DMS153 treated with DMSO at 0.1 percent for 48 hours (cell line): ENCODE measurements around the gene FAM185A.
"Not testable (repeated sequence)": the region's sequence is repeated elsewhere in the genome, so short reads cannot be mapped to it uniquely, and the experiment has no call there.

Experiments used
- DNase-seq: peaks from one replicate; lab custom pipeline; 2025; ENCODE audit not compliant: unreplicated experiment; lab: John Stamatoyannopoulos, UW

FAM185A gene

GRCh38 chr7:102829075-102829474, 80.3 kb downstream of the FAM185A start:
- DNase-seq = no peak

DNA sequence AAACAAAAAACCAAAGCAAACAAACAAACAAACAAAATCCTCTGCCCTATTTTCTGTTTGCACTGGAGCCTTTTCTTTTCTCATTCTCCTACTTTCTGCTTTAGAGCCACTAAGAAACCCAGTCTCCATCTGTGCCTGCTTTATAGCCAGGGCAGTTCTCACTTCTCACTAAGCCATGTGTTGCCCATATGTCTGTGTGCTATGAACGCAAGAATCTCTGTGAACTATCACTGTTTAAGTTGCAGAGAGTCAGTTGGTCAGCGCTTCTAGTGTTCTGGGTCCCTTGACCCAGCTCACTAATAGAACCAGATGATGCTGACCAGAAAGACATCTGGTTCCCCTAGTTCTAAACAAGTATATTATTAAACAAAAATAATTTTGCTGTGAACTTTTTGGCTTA, 81.4 kb downstream of the FAM185A start:
- DNase-seq = no peak

DNA sequence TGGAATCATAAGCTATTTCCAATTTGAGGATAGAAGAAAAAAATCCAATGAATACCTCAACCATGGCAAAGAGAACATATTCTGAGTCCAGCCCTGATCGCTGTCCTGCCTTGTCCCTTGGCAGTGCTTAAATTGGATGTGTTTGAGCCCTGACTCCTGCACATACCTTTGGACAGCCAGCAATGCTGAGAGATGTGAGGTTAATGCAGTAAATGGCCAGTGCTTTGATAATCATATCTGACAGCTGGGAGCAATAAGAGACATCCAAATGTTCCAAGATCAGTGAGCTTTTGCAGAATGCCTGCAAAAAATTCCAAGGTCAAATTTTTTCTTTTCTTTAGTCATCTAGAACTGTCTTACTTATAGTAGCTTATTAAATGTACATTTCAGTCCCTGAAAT, 83.9 kb downstream of the FAM185A start:
- no peak for DNase-seq

- DNase-seq = no peak
Observed at GRCh38 chr7:102833343-102833742, 84.5 kb downstream of the FAM185A start.

DNA sequence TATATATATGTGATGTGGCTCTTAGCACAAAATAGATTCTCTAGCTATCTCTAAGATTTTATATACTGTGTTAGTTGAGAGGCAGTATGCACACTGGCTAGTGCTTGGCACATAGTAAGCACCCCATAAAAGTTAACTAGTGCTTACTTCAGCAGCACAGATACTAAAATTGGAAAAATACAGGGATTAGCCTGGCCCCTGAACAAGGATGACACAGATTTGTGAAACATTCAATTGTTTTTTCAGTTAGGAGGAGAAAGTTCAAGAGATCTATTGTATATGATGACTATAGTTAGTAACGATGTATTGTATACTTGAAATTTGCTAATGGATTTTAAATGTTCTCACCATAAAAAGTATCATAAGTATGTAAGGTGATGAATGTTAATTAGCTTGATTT, 85.7 kb downstream of the FAM185A start:
- no peak for DNase-seq

- DNase-seq = no peak
Observed at GRCh38 chr7:102834999-102835398, 86.2 kb downstream of the FAM185A start.

GRCh38 chr7:102836191-102836919, 87.6 kb downstream of the FAM185A start:
- no peak for DNase-seq

GRCh38 chr7:102836977-102837376, 88.2 kb downstream of the FAM185A start:
- DNase-seq = no peak

GRCh38 chr7:102837802-102838201, 89.0 kb downstream of the FAM185A start:
- no peak for DNase-seq

DNA sequence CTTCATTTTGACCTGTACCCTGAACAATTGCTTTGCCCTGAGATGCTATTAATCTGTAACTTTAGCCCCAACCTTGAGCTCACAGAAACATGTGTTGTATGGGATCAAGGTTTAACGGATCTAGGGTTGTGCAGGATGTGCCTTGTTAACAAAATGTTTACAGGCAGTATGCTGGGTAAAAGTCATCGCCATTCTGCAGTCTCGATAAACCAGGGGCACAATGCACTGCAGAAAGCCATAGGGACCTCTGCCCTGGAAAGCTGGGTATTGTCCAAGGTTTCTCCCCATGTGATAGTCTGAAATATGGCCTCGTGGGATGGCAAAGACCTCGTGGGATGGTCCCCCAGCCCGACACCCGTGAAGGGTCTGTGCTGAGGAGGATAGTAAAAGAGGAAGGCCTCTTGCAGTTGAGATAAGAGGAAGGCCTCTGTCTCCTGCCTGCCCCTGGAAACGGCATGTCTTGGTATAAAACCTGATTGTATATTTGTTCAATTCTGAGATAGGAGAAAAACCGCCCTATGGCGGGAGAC, 89.8 kb downstream of the FAM185A start:
- not testable (repeated sequence) for DNase-seq

DNA sequence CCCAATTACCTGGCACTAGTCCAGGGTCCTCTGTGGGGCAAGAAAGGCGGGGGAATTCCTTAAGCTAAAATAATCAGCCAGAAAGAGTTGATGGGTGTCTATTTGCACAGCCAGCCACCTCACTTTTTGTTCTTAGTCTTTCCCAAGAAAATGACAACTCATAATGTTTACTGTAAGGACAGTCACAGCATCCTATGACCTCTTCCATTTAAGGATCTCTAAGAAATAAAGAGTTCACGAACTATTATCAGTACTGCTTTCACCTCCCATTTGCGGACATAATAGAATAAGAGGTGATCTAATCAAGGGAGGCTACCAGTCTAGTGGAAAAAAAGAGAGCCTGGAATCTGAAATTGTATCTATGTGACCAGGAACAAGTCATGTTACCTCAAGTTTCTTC, 91.6 kb downstream of the FAM185A start:
- no peak for DNase-seq

GRCh38 chr7:102841290-102841689, 92.5 kb downstream of the FAM185A start:
- no peak for DNase-seq

- no peak for DNase-seq
Observed at GRCh38 chr7:102842284-102842683, 93.5 kb downstream of the FAM185A start.

DNA sequence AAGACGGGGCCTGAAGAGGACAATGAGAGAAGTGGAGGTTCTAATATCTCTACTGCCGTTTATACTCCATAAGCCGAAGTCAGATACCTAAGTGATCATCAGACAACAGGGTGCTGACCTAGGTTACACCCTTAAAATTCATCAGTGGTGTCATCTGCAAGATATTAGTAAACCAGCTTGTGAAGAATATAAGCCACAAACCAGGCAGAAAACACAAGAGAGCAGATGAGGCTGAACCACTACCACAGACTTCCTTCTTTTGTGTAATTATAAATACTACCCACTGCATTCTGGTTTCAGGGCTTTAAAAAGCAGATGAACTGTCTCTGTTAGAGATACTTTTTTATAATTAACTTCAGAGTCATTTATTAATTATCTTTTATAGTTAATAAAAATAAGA, 95.1 kb downstream of the FAM185A start:
- no peak for DNase-seq

DNA sequence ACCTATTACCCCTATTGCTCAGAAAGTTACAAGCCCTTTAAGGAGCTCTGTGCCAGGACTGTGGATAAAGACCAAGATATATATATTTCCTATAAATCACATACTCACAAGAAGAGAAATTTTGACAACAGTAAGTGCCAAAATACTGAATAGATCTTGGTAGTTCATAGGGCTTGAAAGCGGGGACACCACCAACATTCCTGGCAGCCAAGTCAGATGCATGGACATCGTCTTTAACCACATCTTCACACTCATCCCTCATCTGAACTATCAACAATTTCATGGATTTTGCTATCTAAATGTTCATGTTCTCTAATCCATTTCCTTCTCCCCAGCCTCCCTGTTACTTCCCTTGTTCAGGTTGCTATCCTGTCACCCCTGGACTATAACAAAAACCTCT, 96.5 kb downstream of the FAM185A start:
- no peak for DNase-seq

DNA sequence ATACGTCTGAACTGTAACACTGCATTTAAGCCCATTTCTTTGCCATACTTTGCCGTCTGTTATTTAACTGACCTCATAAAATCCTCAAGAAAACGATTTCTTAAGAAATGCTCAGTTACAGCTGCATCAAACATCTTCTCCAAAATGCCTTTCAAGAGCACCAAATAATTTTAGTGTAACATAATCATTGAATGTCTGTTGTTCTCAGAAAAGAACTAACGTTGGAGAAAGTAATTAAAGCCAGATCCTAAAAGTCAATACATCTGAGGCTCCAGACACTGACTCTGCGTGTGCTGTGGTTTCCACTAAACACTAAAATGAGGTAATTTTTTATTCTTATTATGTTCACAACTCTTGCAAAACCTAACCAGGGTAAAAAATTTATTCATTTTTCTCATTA, 100.3 kb downstream of the FAM185A start:
- no peak for DNase-seq

GRCh38 chr7:102849538-102849937, 100.7 kb downstream of the FAM185A start:
- DNase-seq = no peak

- no peak for DNase-seq
Observed at GRCh38 chr7:102856036-102856435, 107.2 kb downstream of the FAM185A start.
